Measurements from ENCODE around the gene LRCOL1.

LRCOL1 gene

GRCh38 chr12:132562489-132563021 lies 47.8 kb downstream of the LRCOL1 start:
- DNase-seq, result no peak

DNA sequence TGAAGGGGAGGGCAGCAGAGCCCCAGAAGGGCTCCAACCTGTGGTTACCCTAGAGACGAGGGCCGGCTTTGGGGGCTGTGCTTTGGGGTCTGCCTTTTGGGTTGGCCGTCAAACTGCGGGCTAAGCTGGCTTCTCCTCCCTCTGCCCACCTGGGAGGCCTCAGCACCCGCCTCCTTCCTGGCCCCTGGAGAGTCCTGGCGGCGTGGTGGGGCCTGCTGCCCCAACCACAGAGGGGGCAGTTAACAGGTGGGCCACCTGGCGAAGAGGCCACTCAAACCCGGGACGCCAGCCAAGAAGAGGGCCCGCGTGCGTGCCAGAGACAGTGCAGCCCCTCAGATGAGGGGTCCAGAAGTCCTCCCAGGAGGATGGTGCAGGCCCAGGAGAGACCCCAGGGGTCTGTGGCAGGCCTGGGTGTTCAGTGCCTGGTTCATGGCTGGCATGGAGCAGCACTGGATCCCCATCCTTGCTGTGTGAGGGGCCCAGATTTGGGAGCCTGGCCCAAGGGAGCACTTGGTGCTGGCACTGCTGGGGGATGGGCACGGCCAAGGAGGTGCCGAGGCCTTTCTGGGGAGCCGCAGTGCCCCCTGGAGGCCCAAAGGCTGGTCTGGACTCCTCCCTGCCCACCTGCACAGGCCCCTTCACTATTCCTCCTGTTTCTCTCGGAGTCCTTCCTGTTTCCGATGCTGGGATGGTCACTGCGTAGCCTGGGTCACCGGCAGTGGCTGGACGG lies 48.8 kb downstream of the LRCOL1 start:
- no peak for DNase-seq

- DNase-seq, result peak; percentile 69
Measured at GRCh38 chr12:132560614-132561426, 49.6 kb downstream of the LRCOL1 start.

- DNase-seq, result no peak
Measured at GRCh38 chr12:132560364-132560613, 50.1 kb downstream of the LRCOL1 start.

- peak; percentile 27 for DNase-seq
Measured at GRCh38 chr12:132559652-132560363, 50.6 kb downstream of the LRCOL1 start.

GRCh38 chr12:132558861-132559623 lies 51.3 kb downstream of the LRCOL1 start:
- no peak for DNase-seq

DNA sequence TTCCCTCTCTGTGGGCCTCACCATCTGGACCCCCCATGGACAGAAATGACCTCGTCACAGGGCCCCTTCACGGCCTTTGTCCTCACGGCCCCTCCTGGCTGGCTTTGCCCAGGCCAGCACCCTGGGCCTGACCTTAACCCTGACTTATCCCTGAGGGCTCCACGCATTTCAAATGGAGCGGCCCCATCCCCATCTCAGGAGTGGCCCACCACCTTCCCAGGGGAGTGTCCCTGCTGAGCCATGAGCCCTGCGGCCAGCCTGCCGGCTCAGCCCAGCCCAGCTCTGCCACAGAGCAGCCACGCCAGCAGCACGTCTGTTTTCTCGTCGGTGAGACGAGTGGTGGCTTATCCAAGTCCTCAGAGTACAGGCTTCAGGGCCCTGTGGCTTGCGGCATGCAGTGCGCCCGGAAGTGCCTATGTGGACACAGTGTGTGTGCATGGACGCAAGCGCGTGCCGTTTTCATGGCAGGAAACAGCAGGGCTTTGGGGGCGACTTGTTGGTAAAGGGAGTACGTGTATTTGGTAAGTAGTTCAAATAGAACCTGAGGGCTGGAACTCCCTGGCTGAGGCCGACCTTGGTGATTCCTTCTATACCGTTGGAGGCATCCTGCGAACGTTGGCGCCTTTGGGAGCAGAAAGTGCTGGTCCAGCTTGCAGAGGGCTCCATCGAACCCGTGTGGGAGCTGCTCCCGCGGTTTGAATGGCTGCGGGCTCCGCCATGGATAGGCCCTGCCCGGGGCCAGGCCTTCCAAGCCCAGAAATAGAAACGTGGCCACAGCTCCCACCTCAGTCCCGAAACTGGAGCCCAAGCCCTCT lies 52.1 kb downstream of the LRCOL1 start:
- DNase-seq, result no peak

DNA sequence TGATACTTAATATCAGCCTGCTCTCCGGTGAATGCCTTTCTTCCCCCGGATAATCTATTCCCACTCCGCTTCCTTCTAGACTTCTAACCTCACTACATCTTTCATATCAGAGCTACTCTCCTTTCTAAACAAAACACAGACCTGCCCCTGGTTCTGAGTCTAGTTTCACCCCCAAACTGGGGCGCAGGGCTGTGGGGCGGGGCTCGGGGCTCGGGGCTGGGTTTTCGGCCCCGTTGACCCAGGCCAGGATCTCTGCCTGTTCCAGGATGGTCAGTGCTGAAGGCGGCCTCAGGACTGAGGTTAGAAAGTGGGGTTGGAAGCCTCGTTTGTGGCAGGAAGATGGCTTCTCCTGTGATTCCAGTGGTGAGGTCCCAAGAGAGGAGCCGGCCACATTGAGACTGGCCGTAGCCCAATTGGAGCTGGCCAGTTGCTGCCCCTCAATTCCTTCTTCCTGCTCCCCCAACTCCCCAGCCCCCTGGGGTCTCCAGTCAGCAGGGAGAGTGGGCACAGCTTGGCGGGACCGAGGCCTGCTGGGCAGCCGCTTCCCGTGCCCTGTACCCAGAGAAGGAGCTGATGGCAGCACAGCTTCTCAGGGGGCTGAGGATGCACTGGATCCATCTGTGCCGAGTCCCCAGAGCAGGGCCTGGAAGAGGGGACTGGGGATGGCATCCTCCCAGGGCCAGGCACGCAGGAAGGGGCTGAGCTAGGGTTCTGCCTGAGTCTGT lies 52.9 kb downstream of the LRCOL1 start:
- DNase-seq, result no peak

DNA sequence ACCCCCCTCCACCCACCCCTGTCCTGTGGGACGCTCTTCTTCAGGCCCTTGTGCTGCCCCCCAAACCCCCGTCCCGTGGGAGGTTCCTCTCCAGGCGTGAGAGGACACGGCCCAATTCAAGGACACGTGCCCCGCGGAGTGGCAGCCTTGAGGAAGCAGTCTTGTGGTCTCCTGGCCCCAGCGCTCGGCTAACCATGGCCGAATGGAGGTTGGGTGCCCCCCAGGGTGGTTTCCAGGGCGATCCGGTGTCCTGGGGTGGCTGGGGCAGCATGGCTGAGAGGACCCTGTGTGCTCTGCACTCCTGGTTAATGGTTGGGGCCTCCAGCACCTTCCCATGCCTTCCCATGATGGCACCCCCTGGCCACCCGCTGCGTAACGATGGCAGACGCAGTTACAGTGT lies 53.6 kb downstream of the LRCOL1 start:
- no peak for DNase-seq

GRCh38 chr12:132556216-132556615 lies 54.2 kb downstream of the LRCOL1 start:
- DNase-seq, result no peak

DNA sequence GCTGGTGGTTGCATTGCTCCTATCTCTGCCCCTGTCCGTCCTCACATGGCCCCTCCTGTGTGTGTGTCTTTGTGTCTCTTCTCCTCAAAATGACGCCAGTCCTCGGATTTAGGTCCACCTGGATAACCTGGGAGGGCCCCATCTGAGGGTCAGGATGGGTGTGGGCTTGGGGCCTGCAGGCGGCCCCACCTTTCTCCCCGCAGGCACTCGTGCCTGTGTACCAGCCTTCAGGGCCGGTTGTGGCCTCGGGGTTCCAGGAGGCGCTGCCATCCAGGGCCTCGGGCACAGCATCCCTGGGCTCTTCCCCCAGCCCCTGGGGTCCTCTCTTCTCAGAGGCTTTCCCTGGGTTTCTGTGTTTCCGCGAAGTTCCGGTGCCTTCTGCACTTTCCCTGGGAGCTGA lies 54.7 kb downstream of the LRCOL1 start:
- DNase-seq, result no peak

DNA sequence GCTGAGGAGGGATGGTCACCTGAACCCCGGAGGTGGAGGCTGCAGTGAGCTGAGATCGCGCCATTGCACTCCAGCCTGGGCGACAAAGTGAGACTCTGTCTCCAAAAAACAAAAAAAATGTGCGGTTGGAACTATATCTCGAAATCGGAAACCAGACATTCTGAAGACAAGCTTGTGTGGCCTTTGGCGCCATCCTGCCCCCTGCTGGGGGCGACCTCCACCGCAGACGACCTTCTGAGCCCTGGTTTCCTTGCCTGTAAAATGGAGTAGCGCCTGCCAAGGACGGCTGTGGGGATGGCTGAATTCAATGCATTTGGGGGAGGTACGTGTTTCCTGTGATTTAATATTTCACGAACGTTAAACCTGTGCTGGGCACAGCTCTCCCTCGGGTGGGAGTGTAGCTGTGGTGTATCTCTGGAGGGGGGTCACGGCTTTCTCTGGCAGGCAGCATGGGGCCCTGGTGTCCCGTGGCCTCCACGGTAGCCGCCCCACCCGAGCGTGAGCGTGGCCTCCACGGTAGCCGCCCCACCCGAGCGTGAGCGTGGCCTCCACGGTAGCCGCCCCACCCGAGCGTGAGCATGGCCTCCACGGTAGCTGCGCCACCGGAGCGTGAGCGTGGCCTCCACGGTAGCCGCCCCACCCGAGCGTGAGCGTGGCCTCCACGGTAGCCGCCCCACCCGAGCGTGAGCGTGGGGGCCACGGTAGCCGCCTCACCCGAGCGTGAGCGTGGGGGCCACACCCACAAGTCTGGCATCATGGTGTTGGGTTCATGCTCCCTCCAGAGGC lies 55.3 kb downstream of the LRCOL1 start:
- peak; percentile 16 for DNase-seq
